HS-27A (cell line): ENCODE measurements around the gene MGMT.

Source experiments
- DNase-seq: peaks from one replicate; pipeline ENCODE4 v3.0.0-alpha.2; 2012; ENCODE audit warnings: low read depth, missing footprints

Gene MGMT

GRCh38 chr10:129544205-129545202, 77.5 kb downstream of the MGMT start:
- no peak for DNase-seq

- no peak for DNase-seq
These were observed 78.2 kb downstream of the MGMT start for GRCh38 chr10:129545261-129545660.

- no peak for DNase-seq
These were observed 79.1 kb downstream of the MGMT start for GRCh38 chr10:129546106-129546505.

GRCh38 chr10:129547608-129548007, 80.6 kb downstream of the MGMT start:
- DNase-seq: no peak

- DNase-seq: no peak
These were observed 81.6 kb downstream of the MGMT start for GRCh38 chr10:129548600-129548999.

GRCh38 chr10:129550076-129550475, 83.0 kb downstream of the MGMT start:
- DNase-seq: no peak

- no peak for DNase-seq
These were observed 83.6 kb downstream of the MGMT start for GRCh38 chr10:129550658-129551057.

GRCh38 chr10:129552119-129552518, 85.1 kb downstream of the MGMT start:
- no peak for DNase-seq

GRCh38 chr10:129553928-129554327, 86.9 kb downstream of the MGMT start:
- DNase-seq: no peak

GRCh38 chr10:129556316-129556715, 89.3 kb downstream of the MGMT start:
- no peak for DNase-seq

- no peak for DNase-seq
These were observed 93.3 kb downstream of the MGMT start for GRCh38 chr10:129560361-129560760.

GRCh38 chr10:129562487-129562886, 95.4 kb downstream of the MGMT start:
- no peak for DNase-seq

- no peak for DNase-seq
These were observed 97.9 kb downstream of the MGMT start for GRCh38 chr10:129564923-129565322.

- no peak for DNase-seq
These were observed 101.7 kb downstream of the MGMT start for GRCh38 chr10:129568583-129569344.

- no peak for DNase-seq
These were observed 103.1 kb downstream of the MGMT start for GRCh38 chr10:129570185-129570584.

GRCh38 chr10:129579228-129579627, 112.2 kb downstream of the MGMT start:
- no peak for DNase-seq

GRCh38 chr10:129580010-129580409, 113.0 kb downstream of the MGMT start:
- DNase-seq: no peak

- no peak for DNase-seq
These were observed 113.9 kb downstream of the MGMT start for GRCh38 chr10:129580901-129581300.

GRCh38 chr10:129581827-129582411, 114.9 kb downstream of the MGMT start:
- DNase-seq: no peak

GRCh38 chr10:129583831-129584230, 116.8 kb downstream of the MGMT start:
- DNase-seq: no peak

- no peak for DNase-seq
These were observed 119.9 kb downstream of the MGMT start for GRCh38 chr10:129586898-129587443.

GRCh38 chr10:129589546-129589945, 122.5 kb downstream of the MGMT start:
- DNase-seq: no peak
